Measurements from ENCODE around the gene VSX1.

Gene VSX1

GRCh38 chr20:25064561-25065071 lies 17.3 kb downstream of the VSX1 start:
- DNase-seq, result no peak

DNA sequence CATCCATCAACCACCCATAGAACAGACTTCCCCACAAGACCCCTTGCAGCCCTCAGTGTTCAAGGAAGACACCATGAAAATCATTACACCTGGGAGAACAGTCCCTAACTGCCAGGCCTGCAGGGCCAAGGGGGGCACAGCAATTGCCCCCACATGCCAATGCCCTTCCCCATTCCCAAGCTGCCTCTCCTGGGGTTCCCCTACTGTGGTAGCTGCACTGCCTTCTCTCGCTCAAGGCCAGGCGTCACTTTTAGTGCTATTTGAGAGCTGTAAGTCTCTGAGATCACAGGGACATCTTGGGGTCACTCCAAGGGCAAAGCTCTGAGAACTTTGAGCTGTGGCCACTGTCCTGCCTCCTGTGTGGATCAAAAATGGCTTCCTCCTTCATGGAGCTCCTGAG lies 18.0 kb downstream of the VSX1 start:
- no peak for DNase-seq

DNA sequence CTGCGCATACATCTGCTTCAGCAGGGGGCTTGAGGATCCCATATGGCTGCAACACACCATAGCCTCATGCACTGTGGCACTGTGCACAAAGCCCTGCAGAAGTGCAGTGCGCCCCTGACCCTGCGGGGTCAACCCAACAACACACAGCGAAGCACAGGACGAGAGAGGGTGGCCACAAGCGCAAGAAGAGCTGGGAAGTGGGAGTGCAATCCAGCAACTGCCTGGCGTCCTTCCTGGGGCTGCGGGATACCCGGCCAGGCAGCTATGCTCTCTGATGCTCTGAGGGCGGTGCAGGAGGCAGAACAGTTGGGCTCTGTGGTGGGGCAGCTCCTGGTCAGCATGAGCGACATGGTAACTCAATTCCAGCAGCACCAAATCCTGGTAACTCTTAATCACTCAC lies 18.4 kb downstream of the VSX1 start:
- no peak for DNase-seq

DNA sequence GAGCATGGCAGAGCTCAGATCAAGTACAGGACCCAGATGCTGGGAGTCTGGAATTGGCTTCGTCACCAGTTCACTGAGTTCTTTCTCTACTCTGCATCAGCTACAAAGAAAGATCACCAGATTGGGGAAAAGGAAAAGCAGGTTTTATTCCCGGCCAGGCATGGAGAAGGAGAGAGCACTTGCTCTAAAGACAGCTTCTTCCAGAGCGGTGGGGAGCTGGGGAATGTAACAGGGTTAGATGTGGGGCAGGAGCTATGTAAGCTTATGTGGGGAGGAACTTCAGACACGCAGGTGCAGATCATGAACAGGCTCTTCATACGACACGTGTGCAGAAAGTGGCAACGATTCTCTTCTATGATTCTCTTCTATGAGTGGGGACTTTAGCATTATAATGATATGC lies 19.1 kb downstream of the VSX1 start:
- DNase-seq, result no peak

DNA sequence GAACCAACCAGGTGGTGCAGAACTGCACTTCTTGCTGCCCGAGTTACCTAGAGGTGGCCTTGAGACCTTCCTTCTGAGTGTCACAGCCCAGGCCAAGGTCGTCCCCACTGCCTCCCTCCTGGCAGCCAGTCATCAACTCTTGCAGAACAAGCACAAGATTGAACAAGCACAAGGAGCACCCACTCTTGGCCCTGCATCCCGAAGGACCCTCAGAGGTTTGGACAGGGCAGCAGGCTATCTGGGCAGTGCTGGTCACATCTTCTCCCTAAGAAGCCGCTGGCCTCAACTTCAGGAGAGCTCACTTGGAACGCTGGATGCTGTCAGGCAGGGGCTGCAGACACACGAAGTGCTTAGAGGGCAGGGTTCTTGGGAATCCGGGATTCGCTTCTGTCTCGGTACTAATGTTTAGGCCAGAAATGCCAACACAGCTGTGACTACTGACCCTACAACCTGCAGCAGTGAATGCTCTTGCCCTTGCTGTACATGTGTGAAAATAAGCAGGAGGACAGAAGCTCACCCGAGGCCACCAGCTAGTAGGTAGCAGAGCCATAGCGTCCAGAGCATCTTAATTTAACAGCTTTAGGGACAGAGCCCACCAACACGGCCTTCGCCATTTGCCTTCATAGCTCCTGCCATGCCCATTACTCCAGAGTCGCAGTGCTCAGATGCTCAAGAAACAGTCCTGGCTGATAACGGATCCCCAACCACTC lies 20.0 kb downstream of the VSX1 start:
- no peak for DNase-seq

DNA sequence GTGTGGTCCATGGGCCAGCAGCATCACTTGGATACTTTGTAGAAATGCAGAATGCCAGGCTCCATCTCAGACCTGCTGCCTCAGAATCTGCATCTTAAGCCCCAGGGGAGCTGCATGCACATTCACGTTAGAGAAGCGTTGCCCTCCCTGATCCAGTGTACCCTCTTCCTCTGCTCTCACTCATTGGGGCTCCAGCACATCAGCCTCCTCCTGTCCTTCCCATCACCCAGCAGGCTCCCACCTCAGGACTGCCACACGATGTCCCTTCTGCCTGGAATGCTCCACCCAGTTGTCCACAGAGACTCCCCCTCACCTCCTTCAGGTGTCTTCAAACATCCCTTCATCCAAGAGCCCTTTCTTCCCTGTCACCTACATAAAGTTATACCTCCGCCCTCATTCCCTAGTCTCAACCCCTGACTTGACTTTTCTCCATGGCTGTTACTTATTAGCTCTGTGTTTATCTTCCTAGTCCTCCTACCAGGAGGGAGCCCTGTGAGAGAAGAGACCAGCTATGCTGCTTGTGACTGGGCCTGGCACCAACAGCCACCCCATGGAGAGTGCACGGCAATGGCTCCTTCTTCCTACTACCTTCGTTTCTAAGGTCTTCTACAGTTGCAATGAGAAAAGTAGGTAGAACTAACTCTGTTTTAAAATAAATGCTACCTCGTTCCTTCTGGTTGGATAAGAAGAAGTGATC lies 20.7 kb downstream of the VSX1 start:
- DNase-seq, result no peak

GRCh38 chr20:25059866-25060465 lies 22.0 kb downstream of the VSX1 start:
- DNase-seq, result no peak

- DNase-seq, result no peak
Measured at GRCh38 chr20:25058847-25059810, 22.8 kb downstream of the VSX1 start.

DNA sequence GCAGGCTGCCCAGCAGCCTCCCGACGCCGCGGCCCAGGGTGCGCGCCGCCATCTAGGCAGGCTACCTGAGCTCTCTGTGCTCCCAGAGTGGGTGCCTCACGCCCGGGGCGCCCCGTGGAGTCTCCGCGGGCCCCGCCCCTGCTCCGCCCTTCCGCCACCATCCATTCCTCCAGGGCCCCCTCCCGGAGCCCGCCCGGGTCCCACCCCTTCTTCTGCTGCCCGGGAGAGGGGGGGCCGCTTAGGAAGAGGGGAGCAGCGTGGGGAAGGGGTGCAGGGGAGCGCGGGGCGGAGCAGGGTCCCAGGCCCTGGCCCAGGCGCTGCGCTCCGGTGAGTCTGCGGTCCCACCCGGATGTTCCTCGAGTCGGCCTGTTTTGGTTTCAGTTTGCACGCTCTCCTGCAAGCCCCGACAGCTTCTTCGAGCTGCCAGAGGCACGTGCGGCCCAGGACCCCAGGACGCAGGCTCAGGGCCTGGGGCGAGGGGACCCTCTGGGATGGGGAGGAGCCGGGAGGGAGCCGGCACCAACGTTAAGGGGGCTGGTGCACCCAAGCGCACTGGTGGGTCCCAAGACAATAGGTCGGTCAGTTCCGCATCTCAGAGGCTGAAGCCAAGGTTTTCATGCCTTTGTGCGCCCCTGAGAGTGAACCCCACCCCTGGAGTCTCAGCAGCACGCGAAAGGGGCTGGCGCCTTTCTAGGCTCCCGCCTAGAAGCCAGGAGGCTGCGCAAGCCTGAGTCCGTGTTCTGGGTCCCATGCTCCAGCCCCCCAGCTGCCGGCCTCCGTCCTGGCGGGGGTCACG lies 23.7 kb downstream of the VSX1 start, which contains the start of gene ACSS1:
ACSS1 (minus strand) TSS at position 89 of the 796 bp plus-strand sequence; CDS start at position 52, 37 bp downstream.
- no peak for DNase-seq

DNA sequence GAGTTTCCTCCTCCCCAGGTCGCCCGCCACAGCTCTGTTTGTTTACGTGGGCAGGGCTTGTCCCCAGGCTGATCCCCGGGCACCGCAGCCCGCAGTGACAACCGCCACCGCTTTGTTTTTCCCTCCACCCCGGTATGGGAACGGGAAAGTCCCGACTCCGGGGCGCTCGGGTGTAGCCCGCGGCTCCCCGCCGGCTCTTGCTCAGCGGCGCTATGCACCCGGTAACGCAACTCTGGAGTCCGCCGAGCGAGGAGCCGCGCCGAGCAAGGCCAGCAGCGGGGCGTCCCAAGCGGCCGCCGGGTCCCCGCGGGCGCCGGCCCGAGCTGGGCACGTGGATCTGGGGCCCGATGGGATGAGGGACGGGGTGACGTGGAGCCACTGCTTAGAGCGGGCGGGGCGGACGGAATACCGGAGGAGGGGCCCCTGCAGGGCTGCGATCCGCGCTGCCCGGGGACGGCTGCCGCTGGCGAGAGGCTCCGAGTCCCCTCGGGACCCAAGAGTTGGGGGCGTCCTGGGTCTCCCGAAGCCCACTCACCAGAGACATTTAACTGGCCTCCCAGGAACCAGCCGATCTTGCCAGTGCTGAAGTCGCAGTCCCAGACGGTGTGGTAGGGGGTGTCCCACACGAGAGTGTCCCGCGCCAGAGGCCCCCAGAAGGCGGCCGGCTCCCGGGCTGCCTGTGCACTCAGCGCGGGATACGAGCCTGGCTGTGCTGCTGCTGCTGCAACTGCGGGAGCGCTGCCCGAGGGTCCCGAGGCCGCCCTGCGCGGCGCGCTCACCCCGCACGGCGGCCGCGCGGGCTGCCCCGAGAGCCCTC lies 24.5 kb downstream of the VSX1 start:
- no peak for DNase-seq

GRCh38 chr20:25056690-25057233 lies 25.2 kb downstream of the VSX1 start:
- no peak for DNase-seq

GRCh38 chr20:25055711-25056495 lies 26.0 kb downstream of the VSX1 start:
- no peak for DNase-seq

GRCh38 chr20:25054995-25055629 lies 26.8 kb downstream of the VSX1 start:
- no peak for DNase-seq

- no peak for DNase-seq
Measured at GRCh38 chr20:25054096-25054820, 27.7 kb downstream of the VSX1 start.

DNA sequence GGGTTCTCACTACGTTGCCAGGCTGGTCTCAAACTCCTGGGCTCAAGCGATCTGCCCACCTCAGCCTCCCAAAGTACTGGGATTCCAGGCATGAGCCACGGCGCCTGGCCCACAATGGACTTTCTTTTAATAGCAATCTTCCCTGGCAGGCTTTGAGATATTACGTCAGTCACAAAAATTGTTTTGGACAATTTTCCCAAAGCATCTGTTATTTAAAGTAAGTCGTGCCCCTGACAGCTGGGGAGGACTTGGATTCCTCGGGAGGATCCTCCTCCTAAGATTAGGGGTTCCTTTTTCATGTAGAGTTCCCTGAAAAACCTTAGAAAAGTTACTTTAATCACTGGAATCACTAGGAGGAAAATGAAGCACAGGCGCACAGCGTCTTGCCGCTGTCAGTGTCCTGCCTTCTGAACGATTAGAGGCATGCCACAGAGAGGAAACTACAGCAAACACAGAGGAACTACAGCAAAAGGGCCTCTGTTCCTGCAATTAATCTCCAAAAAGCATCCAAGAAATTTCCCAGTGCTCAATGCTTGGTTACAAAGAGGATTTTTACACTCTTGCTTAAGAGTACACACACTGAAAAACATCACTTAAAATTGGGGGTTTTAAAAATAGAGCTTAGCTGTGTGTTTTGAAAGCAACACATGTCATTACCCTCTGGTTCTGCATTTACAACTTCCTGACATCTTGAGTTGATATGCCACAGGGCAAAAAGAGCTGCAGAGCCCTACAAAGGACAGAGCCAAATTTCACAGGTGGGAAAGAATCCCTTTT lies 28.5 kb downstream of the VSX1 start:
- no peak for DNase-seq

DNA sequence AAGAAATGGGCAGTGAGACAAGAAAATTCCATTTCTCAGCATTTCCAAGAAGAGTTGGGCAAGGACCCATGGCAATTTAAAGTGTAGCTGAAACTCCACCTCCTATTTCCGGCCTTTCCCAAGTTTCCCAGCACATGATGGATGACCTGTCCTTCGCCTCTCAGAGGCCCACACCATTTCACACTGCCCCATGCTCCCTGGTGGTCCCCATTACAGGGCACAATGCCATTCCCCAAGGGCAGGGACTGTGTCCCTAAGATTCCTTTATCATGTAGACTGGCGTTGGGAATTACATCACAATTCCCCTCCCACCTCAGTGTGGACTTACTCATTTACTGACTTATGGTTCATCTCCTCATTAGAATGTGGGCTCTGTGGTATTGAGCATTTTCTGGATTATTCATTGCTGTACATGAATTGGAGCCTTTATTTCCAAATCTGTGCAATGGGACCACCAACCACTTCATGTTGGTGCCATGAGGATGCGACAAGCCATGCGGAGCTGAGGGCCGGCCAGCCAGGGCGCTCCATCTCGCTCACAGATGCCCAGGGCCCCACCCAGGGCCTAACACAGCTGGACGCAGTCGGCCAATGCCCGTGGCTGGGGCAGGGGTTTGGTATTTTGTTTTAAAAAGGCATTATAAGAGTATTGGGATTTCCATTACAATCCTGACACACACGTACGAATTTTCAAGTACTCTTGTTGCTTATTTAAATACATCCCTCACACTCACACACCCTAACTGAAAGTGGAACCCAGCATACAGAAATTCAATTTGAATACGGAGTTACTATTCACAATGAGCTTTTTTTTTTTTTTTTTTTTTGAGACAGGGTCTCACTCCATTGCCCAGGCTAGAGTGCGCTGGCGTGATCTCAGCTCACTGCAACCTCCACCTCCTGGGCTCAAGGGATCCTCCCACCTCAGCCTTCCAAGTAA lies 29.4 kb downstream of the VSX1 start:
- no peak for DNase-seq
